Trophoblast cell (in vitro differentiated cells and primary cell): Measurements from ENCODE around the gene ZNF492.

Experiments used
- DNase-seq, 2 donors: peaks; one replicate each; pipeline ENCODE4 v3.0.0-alpha.2; 2016
- H2AFZ ChIP-seq: 2 replicates; pipeline ENCODE4 v1.6.1; 2013; ENCODE audit warnings: low read length, moderate library complexity, mild to moderate bottlenecking; ENCODE audit not compliant: insufficient read depth, poor library complexity
- H2AK5ac ChIP-seq: 2 replicates; pipeline ENCODE4 v1.6.1; 2013; ENCODE audit warnings: mild to moderate bottlenecking, low read length
- H2BK120ac ChIP-seq: 2 replicates; pipeline ENCODE4 v1.6.1; 2013; ENCODE audit warnings: low read length, mild to moderate bottlenecking, moderate library complexity; ENCODE audit not compliant: insufficient read depth, poor library complexity
- H2BK12ac ChIP-seq: 2 replicates; pipeline ENCODE4 v1.6.1; 2013; ENCODE audit warnings: mild to moderate bottlenecking, low read length, moderate library complexity
- H2BK5ac ChIP-seq: 2 replicates; pipeline ENCODE4 v1.6.1; 2013; ENCODE audit warnings: low read length, low read depth, moderate library complexity, mild to moderate bottlenecking; ENCODE audit not compliant: poor library complexity
- H3K14ac ChIP-seq: 2 replicates; pipeline ENCODE4 v1.6.1; 2013; ENCODE audit warnings: mild to moderate bottlenecking, low read length
- H3K18ac ChIP-seq: 2 replicates; pipeline ENCODE4 v1.6.1; 2013; ENCODE audit warnings: mild to moderate bottlenecking, low read length
- H3K23ac ChIP-seq: 2 replicates; pipeline ENCODE4 v1.6.1; 2013; ENCODE audit warnings: low read length
- H3K27ac ChIP-seq: 2 replicates; pipeline ENCODE4 v1.5.1; 2013; ENCODE audit warnings: low read depth, mild to moderate bottlenecking, inconsistent platforms, low read length, moderate library complexity
- H3K27me3 ChIP-seq: 2 replicates; pipeline ENCODE4 v1.6.1; 2013; ENCODE audit warnings: inconsistent platforms, mild to moderate bottlenecking, low read length, moderate library complexity; ENCODE audit not compliant: insufficient read depth
- H3K36me3 ChIP-seq, 2 experiments: 1 replicate in 1 of 2; 2 replicates in 1 of 2; pipeline ENCODE4 v1.6.1; 2013; ENCODE audit warnings: low read length in 2 of 2, mild to moderate bottlenecking in 2 of 2, moderate library complexity in 1 of 2; ENCODE audit not compliant: insufficient read depth in 2 of 2, control insufficient read depth in 1 of 2
- H3K4ac ChIP-seq: 2 replicates; pipeline ENCODE4 v1.6.1; 2013; ENCODE audit warnings: low read depth, mild to moderate bottlenecking, low read length, moderate library complexity
- H3K4me1 ChIP-seq, 2 experiments: 1 replicate in 1 of 2; 2 replicates in 1 of 2; pipeline ENCODE4 v1.6.1; 2013; ENCODE audit warnings: low read length in 2 of 2, mild to moderate bottlenecking in 2 of 2, moderate library complexity in 1 of 2; ENCODE audit not compliant: insufficient read depth in 2 of 2, control insufficient read depth in 1 of 2
- H3K4me2 ChIP-seq: 2 replicates; pipeline ENCODE4 v1.6.1; 2013; ENCODE audit warnings: inconsistent platforms, mild to moderate bottlenecking, low read length, moderate library complexity
- H3K4me3 ChIP-seq: 2 replicates; pipeline ENCODE4 v1.5.1; 2013; ENCODE audit warnings: mild to moderate bottlenecking, low read depth, low read length, inconsistent platforms
- H3K79me1 ChIP-seq: one replicate; pipeline ENCODE4 v1.6.1; 2013; ENCODE audit warnings: low read length
- H3K79me2 ChIP-seq: 2 replicates; pipeline ENCODE4 v1.6.1; 2013; ENCODE audit warnings: low read length, mild to moderate bottlenecking; ENCODE audit not compliant: control insufficient read depth, insufficient read depth, poor library complexity
- H3K9ac ChIP-seq: 2 replicates; pipeline ENCODE4 v1.6.1; 2013; ENCODE audit warnings: mild to moderate bottlenecking, low read length
- H3K9me3 ChIP-seq: 2 replicates; pipeline ENCODE4 v1.6.1; 2013; ENCODE audit warnings: low read depth, mild to moderate bottlenecking, control low read depth, inconsistent platforms, low read length; ENCODE audit not compliant: insufficient read depth
- H4K12ac ChIP-seq: 2 replicates; pipeline ENCODE4 v1.6.1; 2013; ENCODE audit warnings: low read depth, mild to moderate bottlenecking, low read length, moderate library complexity
- H4K8ac ChIP-seq: 2 replicates; pipeline ENCODE4 v1.6.1; 2013; ENCODE audit warnings: low read depth, mild to moderate bottlenecking, low read length, moderate library complexity
- H4K91ac ChIP-seq: one replicate; pipeline ENCODE4 v1.6.1; 2013; ENCODE audit warnings: low read depth, mild to moderate bottlenecking, low read length, moderate library complexity
- WGBS: extraction: QIAGEN DNeasy Blood & Tissue Kit; methylation state at CpG from one replicate; pipeline ENCODE4 v1.1.7; 2013; ENCODE audit warnings: missing lambda C conversion rate; ENCODE audit not compliant: insufficient read length, insufficient coverage; ENCODE audit errors: extremely low coverage; 5-methylcytosine and 5-hydroxymethylcytosine counted together

ZNF492 gene

DNA sequence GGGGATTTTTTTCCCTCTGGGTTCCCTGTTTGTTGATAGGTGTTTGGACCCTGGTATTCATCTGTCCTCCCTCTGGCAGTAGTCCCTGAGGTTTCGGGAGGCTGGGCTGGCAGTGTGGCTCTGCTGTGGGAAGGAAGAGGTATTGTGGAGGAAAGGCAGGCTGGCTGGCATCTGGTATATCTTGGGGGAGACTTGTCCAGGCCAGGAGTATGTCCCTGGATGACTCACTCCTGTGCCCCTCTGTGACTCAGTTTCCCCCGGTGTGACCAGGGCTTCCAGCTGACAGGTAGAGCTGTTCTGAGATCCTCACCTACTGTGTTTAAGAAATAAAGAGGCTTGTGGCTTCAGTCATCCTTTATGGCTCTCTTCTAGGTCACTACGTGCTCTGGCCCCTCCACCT is 14.2 kb upstream of the ZNF492 start:
- no peak overlapping the region for H3K9ac ChIP-seq
- H3K79me1 ChIP-seq, result no peaks in the 10 kb centered on the region
- no peak overlapping the region for H3K27ac ChIP-seq
- no peak overlapping the region for H4K12ac ChIP-seq
- no peak overlapping the region for H2AK5ac ChIP-seq
- H3K18ac ChIP-seq, result no peak overlapping the region
- WGBS, result no CpG with 5 or more reads among the region's 3 CpGs
- no peak overlapping the region for H2BK12ac ChIP-seq
- H3K4me2 ChIP-seq, result no peak overlapping the region
- H3K36me3 ChIP-seq, result no peaks in the 10 kb centered on the region
- H3K4me1 ChIP-seq, result no peaks in the 10 kb centered on the region
- no peak overlapping the region for H4K8ac ChIP-seq
- H3K4me3 ChIP-seq, result no peak overlapping the region
- H2AFZ ChIP-seq, result no peak overlapping the region
- H3K27me3 ChIP-seq, result no peaks in the 10 kb centered on the region
- H3K4ac ChIP-seq, result no peak overlapping the region
- H3K79me2 ChIP-seq, result no peaks in the 10 kb centered on the region
- H3K9me3 ChIP-seq, result peaks cover 64% of the 10 kb centered on the region
- no peak overlapping the region for H3K14ac ChIP-seq
- H2BK5ac ChIP-seq, result no peak overlapping the region
- H2BK120ac ChIP-seq, result no peak overlapping the region
- H3K23ac ChIP-seq, result no peak overlapping the region
- H4K91ac ChIP-seq, result no peak overlapping the region
- no peak for DNase-seq

DNA sequence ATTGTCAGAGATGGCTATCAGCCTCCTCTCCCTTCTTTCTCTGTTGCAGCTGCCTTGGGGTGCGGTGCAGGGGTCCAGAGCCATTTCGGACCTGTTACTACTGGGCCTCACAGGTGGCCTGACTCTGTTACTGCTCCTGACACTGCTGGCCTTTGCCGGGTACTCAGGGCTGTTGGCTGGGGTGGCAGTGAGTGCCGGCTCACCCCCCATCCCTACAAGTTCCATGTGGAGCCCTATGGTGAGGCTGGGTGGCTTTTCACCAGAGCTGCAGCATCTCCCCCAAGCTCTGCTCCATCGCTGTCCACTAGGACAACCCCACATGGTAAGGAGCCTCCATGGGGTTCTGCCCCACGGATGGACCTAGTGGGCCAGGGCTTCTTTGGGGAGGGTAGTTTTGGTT is 13.7 kb upstream of the ZNF492 start:
- Histone ChIP-seq H2BK12ac (no peak overlapping the region), H4K8ac (no peak overlapping the region), H2AFZ (no peak overlapping the region), H3K4me1 (no peaks in the 10 kb centered on the region), H3K14ac (no peak overlapping the region), H3K36me3 (no peaks in the 10 kb centered on the region), H3K4me3 (no peak overlapping the region), H3K23ac (no peak overlapping the region), H4K91ac (no peak overlapping the region), H3K18ac (no peak overlapping the region), H3K4me2 (no peak overlapping the region), H3K4ac (no peak overlapping the region), H4K12ac (no peak overlapping the region), H3K9ac (no peak overlapping the region), H2AK5ac (no peak overlapping the region), H3K79me1 (no peaks in the 10 kb centered on the region), H3K9me3 (peaks cover 66% of the 10 kb centered on the region), H2BK5ac (no peak overlapping the region), H3K79me2 (no peaks in the 10 kb centered on the region), H3K27ac (no peak overlapping the region), H3K27me3 (no peaks in the 10 kb centered on the region), H2BK120ac (no peak overlapping the region)
- no CpG with 5 or more reads among the region's 6 CpGs for WGBS
- no peak for DNase-seq

- Histone ChIP-seq H3K18ac (no peak overlapping the region), H3K4me3 (no peak overlapping the region), H3K9me3 (peaks cover 69% of the 10 kb centered on the region), H3K9ac (no peak overlapping the region), H3K79me2 (no peaks in the 10 kb centered on the region), H3K4me1 (no peaks in the 10 kb centered on the region), H3K79me1 (no peaks in the 10 kb centered on the region), H2AFZ (no peak overlapping the region), H2AK5ac (no peak overlapping the region), H2BK12ac (no peak overlapping the region), H3K36me3 (no peaks in the 10 kb centered on the region), H3K4me2 (no peak overlapping the region), H2BK120ac (no peak overlapping the region), H4K91ac (no peak overlapping the region), H4K8ac (no peak overlapping the region), H3K14ac (no peak overlapping the region), H3K4ac (no peak overlapping the region), H3K27ac (no peak overlapping the region), H2BK5ac (no peak overlapping the region), H3K27me3 (no peaks in the 10 kb centered on the region), H4K12ac (no peak overlapping the region), H3K23ac (no peak overlapping the region)
- no CpG with 5 or more reads among the region's 1 CpG for whole genome bisulfite sequencing
- no peak for DNase-seq
Observed at GRCh38 chr19:22620912-22621311, 13.2 kb upstream of the ZNF492 start.

DNA sequence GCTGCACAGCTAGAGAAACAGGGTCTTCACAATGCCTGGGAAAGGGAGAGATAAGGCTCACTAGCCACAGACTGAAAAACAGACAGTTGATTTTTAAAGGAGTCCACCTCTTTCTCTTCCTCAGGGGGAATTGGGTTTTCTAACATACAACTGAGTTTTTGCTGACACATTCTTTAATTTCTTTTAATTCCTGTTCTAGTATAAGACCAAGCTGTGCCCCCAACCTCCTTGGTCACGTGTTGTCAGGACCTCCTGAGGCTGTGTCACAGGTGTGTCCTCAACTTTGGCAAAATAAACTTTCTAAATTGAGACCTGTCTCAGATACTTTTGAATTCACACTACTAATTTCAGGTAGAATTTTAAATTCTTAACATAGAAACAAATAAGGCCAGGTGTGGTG is 12.1 kb upstream of the ZNF492 start:
- no peak overlapping the region for H3K18ac ChIP-seq
- H2BK120ac ChIP-seq, result no peak overlapping the region
- no peak overlapping the region for H3K23ac ChIP-seq
- H2BK5ac ChIP-seq, result no peak overlapping the region
- no peaks in the 10 kb centered on the region for H3K27me3 ChIP-seq
- H2AFZ ChIP-seq, result no peak overlapping the region
- H3K9me3 ChIP-seq, result peaks cover 60% of the 10 kb centered on the region
- WGBS, result no CpG with 5 or more reads among the region's 1 CpG
- no peak for DNase-seq
- H4K91ac ChIP-seq, result no peak overlapping the region
- H3K4me1 ChIP-seq, result no peaks in the 10 kb centered on the region
- H2AK5ac ChIP-seq, result no peak overlapping the region
- H3K4me3 ChIP-seq, result no peak overlapping the region
- H3K79me1 ChIP-seq, result no peaks in the 10 kb centered on the region
- H3K36me3 ChIP-seq, result no peaks in the 10 kb centered on the region
- H2BK12ac ChIP-seq, result no peak overlapping the region
- no peak overlapping the region for H3K4ac ChIP-seq
- no peak overlapping the region for H3K9ac ChIP-seq
- no peak overlapping the region for H4K12ac ChIP-seq
- H3K79me2 ChIP-seq, result no peaks in the 10 kb centered on the region
- H3K4me2 ChIP-seq, result no peak overlapping the region
- H3K27ac ChIP-seq, result no peak overlapping the region
- no peak overlapping the region for H4K8ac ChIP-seq
- H3K14ac ChIP-seq, result no peak overlapping the region
